ENCODE measurements around the gene CDH19.

- TF ChIP-seq CTCF (IDR thresholded peaks at IDR 0.05; ENCODE audit: low read depth, low read length, poor library complexity, severe bottlenecking), result no peak
- no peak for TF ChIP-seq EZH2phosphoT487 (IDR thresholded peaks at IDR 0.05; ENCODE audit: borderline replicate concordance, low read length)
Observed at GRCh38 chr18:66506178-66506577, 97.7 kb downstream of the CDH19 start.
